Psoas muscle (tissue), 8 donors: ENCODE measurements around the gene LPCAT3. TPM values are rescaled to one million over a fixed set of nuclear protein-coding genes. Genes with fewer than 3 reads are reported as not detected.

Source experiments
- ATAC-seq, 4 donors: fragments of 200-7000 bp; cut with Tn5 transposase; one replicate each; pipeline ENCODE4 v1.9.1; 2020; ENCODE audit warnings: moderate library complexity in 3 of 4, mild to moderate bottlenecking in 2 of 4
- DNase-seq, 2 donors: peaks; one replicate each; pipeline ENCODE4 v3.0.0-alpha.2; 2020
- H3K27ac ChIP-seq: fragments of 200-600 bp; one replicate; pipeline ENCODE4 v1.8.0; 2022
- H3K27me3 ChIP-seq, 3 donors: fragments of 200-600 bp in 1 of 3; one replicate each; pipeline versions ENCODE4 v1.6.1 to v1.8.0; 2013 to 2022; ENCODE audit warnings: low read length in 2 of 3, mild to moderate bottlenecking in 2 of 3, moderate library complexity in 1 of 3; ENCODE audit not compliant: insufficient read depth in 3 of 3
- H3K36me3 ChIP-seq, 2 donors: fragments of 200-600 bp in 1 of 2; one replicate each; pipeline versions ENCODE4 v1.6.1 to v1.8.0; 2013 to 2022; ENCODE audit warnings: low read depth in 1 of 2, mild to moderate bottlenecking in 1 of 2, moderate library complexity in 1 of 2; ENCODE audit not compliant: insufficient read depth in 1 of 2
- H3K4me1 ChIP-seq: fragments of 200-600 bp; one replicate; pipeline ENCODE4 v1.8.0; 2022
- H3K4me3 ChIP-seq: fragments of 200-600 bp; one replicate; pipeline ENCODE4 v1.8.0; 2022; ENCODE audit warnings: mild to moderate bottlenecking
- H3K9me3 ChIP-seq: fragments of 200-600 bp; one replicate; pipeline ENCODE4 v1.8.0; 2022
- CTCF ChIP-seq: fragments of 200-600 bp; IDR thresholded peaks from one replicate; pipeline ENCODE4 v1.8.0; 2022; ENCODE audit warnings: antibody characterized with exemption
- WGBS, 3 donors: extraction: QIAGEN DNeasy Blood & Tissue Kit; methylation state at CpG; one replicate each; pipeline versions ENCODE4 v1.1.6 to v1.1.7; 2013; 5-methylcytosine and 5-hydroxymethylcytosine counted together
- intact Hi-C, 2 donors: fragments of 100-400 bp; cut with DNase I; formaldehyde crosslinking; loops; one replicate each; pipeline versions ENCODE4 v1.11.0 to v1.14.2; 2022
- polyA plus RNA-seq, 3 donors: library from polyadenylated mRNA; stranded (reverse); fragments of 200-250 nt; gene quantifications; one replicate each; pipeline ENCODE4 v1.2.3, GENCODE V29; 2013
- total RNA-seq, 4 donors: library from RNA; stranded (reverse); fragmentation: NEBNext Ultra II Directional in 2 of 4; extraction: Animal tissue kit (Norgen Biotek cat#: 25700) in 2 of 4; gene quantifications; one replicate each; pipeline versions ENCODE4 v1.2.1 to v1.2.4, GENCODE V29; 2021 to 2023
- donor health status: healthy with polysubstance abuse.
- donor health status: DM: no; HTN: no; CAD: no; lungs with moderate emphysema.
- donor health status: Bipolar disorder and iron deficiency.
- donor health status: healthy.
- donor health status: DM: yes; HTN: yes; CAD: no.
- donor health status: DM: no; HTN: no; CAD: no.
- donor health status: DM: no; HTN: no; CAD: no.
- donor health status: DM: yes; HTN: yes; CAD: no.

Gene LPCAT3
- total and polyA plus RNA-seq, 7 donors: 13.9 to 56.5 (median 26.2) TPM

GRCh38 chr12:6946033-6946919, 72.0 kb downstream of the LPCAT3 start:
- TF ChIP-seq CTCF: no peak
- Histone ChIP-seq H3K4me1 (peaks cover 21% of the 10 kb centered on the region), H3K4me3 (peak overlapping the region; percentile 34), H3K27ac (peak overlapping the region; percentile 17), H3K9me3 (no peaks in the 10 kb centered on the region), H3K27me3 (no peaks in the 10 kb centered on the region), H3K36me3 (peaks cover 0 to 26% of the 10 kb centered on the region in 2 donors)
- intact Hi-C loops: loop anchor here (5.0 kb wide), 3 partner anchors 96 to 166 kb away; partner anchors contain the start of gene C1R (in 1 of the 2)
- WGBS, 3 donors: 43 to 56% (median 45%) methylated on average over 30 to 32 of the region's 32 CpGs
- ATAC-seq (no peak), DNase-seq (peak; percentile 43 to 67)

GRCh38 chr12:6945613-6946012, 72.7 kb downstream of the LPCAT3 start:
- TF ChIP-seq CTCF: no peak
- peak in 1 of 2 donors; percentile 17 for DNase-seq
- no peaks in the 10 kb centered on the region for H3K27me3 ChIP-seq
- ATAC-seq: no peak
- 83 to 90% (median 88%) methylated on average over 11 of the region's 11 CpGs for WGBS, 3 donors
- no peak overlapping the region for H3K4me3 ChIP-seq
- peaks cover 21% of the 10 kb centered on the region for H3K4me1 ChIP-seq
- no peak overlapping the region for H3K27ac ChIP-seq
- H3K9me3 ChIP-seq: no peaks in the 10 kb centered on the region
- intact Hi-C loops: loop anchor here (2.0 to 5.0 kb wide), 5 partner anchors 15 to 167 kb away; partner anchors contain the start of genes C1R (in 1 of the 2) and LPCAT3 (in 1 of the 2)
- H3K36me3 ChIP-seq: peaks cover 0 to 30% of the 10 kb centered on the region in 2 donors

GRCh38 chr12:6944381-6945186, 73.7 kb downstream of the LPCAT3 start:
- DNase-seq (peak; percentile 93 to 97), ATAC-seq (peak; percentile 78 to 83 (median 80))
- peak; percentile 84 for TF ChIP-seq CTCF
- Histone ChIP-seq H3K9me3 (no peaks in the 10 kb centered on the region), H3K27me3 (no peaks in the 10 kb centered on the region), H3K4me1 (peaks cover 22% of the 10 kb centered on the region), H3K4me3 (peak overlapping the region; percentile 75), H3K27ac (peak overlapping the region; percentile 95), H3K36me3 (peaks cover 0 to 40% of the 10 kb centered on the region in 2 donors)
- intact Hi-C loops: loop anchor here (1.0 to 5.0 kb wide), 8 partner anchors 16 to 170 kb away; partner anchors contain the start of genes C1R (in 1 of the 2), C1RL (in 1 of the 2), EMG1 (in 1 of the 2) and LPCAT3 (in 1 of the 2)
- WGBS, 3 donors: 3% methylated on average over 46 to 48 of the region's 48 CpGs

- Histone ChIP-seq H3K36me3 (peaks cover 0 to 47% of the 10 kb centered on the region in 2 donors), H3K4me1 (peaks cover 29% of the 10 kb centered on the region), H3K27me3 (no peaks in the 10 kb centered on the region), H3K4me3 (peak within 1 kb of the TSS; percentile 75), H3K27ac (peak within 1 kb of the TSS; percentile 95), H3K9me3 (no peaks in the 10 kb centered on the region)
- TF ChIP-seq CTCF: no peak
- WGBS, 3 donors: 0 to 1% (median 0%) methylated on average over 25 to 31 of the region's 31 CpGs
- ATAC-seq: peak; percentile 69 to 75 (median 70)
- intact Hi-C loops: loop anchor here in 1 of 2 donors (1.0 to 2.0 kb wide), 5 partner anchors 17 to 170 kb away; partner anchors contain the start of genes C1RL, EMG1, LPCAT3 and PHB2
- peak; percentile 79 to 88 for DNase-seq
Measured at GRCh38 chr12:6943722-6944380, 74.4 kb downstream of the LPCAT3 start, which contains the start of the genes C12orf57 and RNU7-1. Gene C12orf57, plus strand, starts transcription at chr12:6944022. Its CDS starts 100 bp downstream, at chr12:6944122. Gene RNU7-1, plus strand, starts transcription at chr12:6943816.
